Measurements from ENCODE around the gene COL15A1.

COL15A1 gene

GRCh38 chr9:99046542-99047071 is 102.9 kb downstream of the COL15A1 start:
- H3K27ac ChIP-seq = no peak overlapping the region
- DNase-seq (ENCODE audit: low read depth, low spot score) = no peak

- DNase-seq (ENCODE audit: low read depth, low spot score) = no peak
- H3K27ac ChIP-seq = no peak overlapping the region
These were observed 105.5 kb downstream of the COL15A1 start for GRCh38 chr9:99049228-99049627.

GRCh38 chr9:99049641-99050040 is 105.9 kb downstream of the COL15A1 start:
- no peak for DNase-seq (ENCODE audit: low read depth, low spot score)
- H3K27ac ChIP-seq = no peak overlapping the region

- H3K27ac ChIP-seq = peak overlapping the region; percentile 17
- DNase-seq (ENCODE audit: low read depth, low spot score) = no peak
These were observed 106.7 kb downstream of the COL15A1 start for GRCh38 chr9:99050292-99050911.

GRCh38 chr9:99050924-99051323 is 107.2 kb downstream of the COL15A1 start:
- no peak for DNase-seq (ENCODE audit: low read depth, low spot score)
- no peak overlapping the region for H3K27ac ChIP-seq

- no peak overlapping the region for H3K27ac ChIP-seq
- DNase-seq (ENCODE audit: low read depth, low spot score) = no peak
These were observed 107.7 kb downstream of the COL15A1 start for GRCh38 chr9:99051406-99051805.

- DNase-seq (ENCODE audit: low read depth, low spot score) = no peak
- H3K27ac ChIP-seq = no peak overlapping the region
These were observed 108.1 kb downstream of the COL15A1 start for GRCh38 chr9:99051851-99052250.

- DNase-seq (ENCODE audit: low read depth, low spot score) = no peak
- H3K27ac ChIP-seq = no peak overlapping the region
These were observed 109.4 kb downstream of the COL15A1 start for GRCh38 chr9:99052815-99053715.

GRCh38 chr9:99054581-99054980 is 110.9 kb downstream of the COL15A1 start:
- H3K27ac ChIP-seq = no peak overlapping the region
- no peak for DNase-seq (ENCODE audit: low read depth, low spot score)

GRCh38 chr9:99055384-99055783 is 111.7 kb downstream of the COL15A1 start:
- H3K27ac ChIP-seq = peak overlapping the region; percentile 20
- DNase-seq (ENCODE audit: low read depth, low spot score) = peak; percentile 72

- no peak for DNase-seq (ENCODE audit: low read depth, low spot score)
- no peak overlapping the region for H3K27ac ChIP-seq
These were observed 112.5 kb downstream of the COL15A1 start for GRCh38 chr9:99056186-99056585.

GRCh38 chr9:99056886-99057664 is 113.4 kb downstream of the COL15A1 start:
- H3K27ac ChIP-seq = no peak overlapping the region
- DNase-seq (ENCODE audit: low read depth, low spot score) = peak; percentile 58

GRCh38 chr9:99057665-99058625 is 114.2 kb downstream of the COL15A1 start:
- H3K27ac ChIP-seq = no peak overlapping the region
- no peak for DNase-seq (ENCODE audit: low read depth, low spot score)

GRCh38 chr9:99058964-99059921 is 115.5 kb downstream of the COL15A1 start:
- no peak overlapping the region for H3K27ac ChIP-seq
- DNase-seq (ENCODE audit: low read depth, low spot score) = no peak

GRCh38 chr9:99060621-99061020 is 116.9 kb downstream of the COL15A1 start:
- H3K27ac ChIP-seq = no peak overlapping the region
- DNase-seq (ENCODE audit: low read depth, low spot score) = no peak

- no peak for DNase-seq (ENCODE audit: low read depth, low spot score)
- no peak overlapping the region for H3K27ac ChIP-seq
These were observed 118.8 kb downstream of the COL15A1 start for GRCh38 chr9:99062549-99062948.

- no peak for DNase-seq (ENCODE audit: low read depth, low spot score)
- no peak overlapping the region for H3K27ac ChIP-seq
These were observed 119.8 kb downstream of the COL15A1 start for GRCh38 chr9:99063522-99063921.

- H3K27ac ChIP-seq = no peak overlapping the region
- DNase-seq (ENCODE audit: low read depth, low spot score) = no peak
These were observed 122.9 kb downstream of the COL15A1 start for GRCh38 chr9:99066571-99066970.

Measured in epithelial cell of prostate (primary cell).